ENCODE measurements around the gene C7orf25.

DNA sequence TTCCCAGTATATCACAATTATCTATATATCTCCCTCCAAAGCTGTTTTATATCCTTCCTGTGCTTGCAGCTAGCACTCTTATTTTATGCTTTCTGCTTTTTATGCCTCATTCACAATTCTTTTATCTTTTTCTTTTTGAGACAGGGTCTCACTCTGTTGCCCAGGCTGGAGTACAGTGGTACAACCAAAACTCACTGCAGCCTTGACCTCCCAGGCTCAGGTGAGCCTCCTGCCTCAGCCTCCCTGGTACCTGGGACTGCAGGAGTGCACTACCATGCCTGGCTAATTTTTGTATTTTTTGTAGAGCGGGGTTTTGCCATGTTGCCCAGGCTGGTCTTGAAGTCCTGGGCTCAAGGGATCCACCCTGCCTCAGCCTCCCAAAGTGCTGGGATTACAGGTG, 5.7 kb downstream of the C7orf25 start:
- TF ChIP-seq, protein P1, sequence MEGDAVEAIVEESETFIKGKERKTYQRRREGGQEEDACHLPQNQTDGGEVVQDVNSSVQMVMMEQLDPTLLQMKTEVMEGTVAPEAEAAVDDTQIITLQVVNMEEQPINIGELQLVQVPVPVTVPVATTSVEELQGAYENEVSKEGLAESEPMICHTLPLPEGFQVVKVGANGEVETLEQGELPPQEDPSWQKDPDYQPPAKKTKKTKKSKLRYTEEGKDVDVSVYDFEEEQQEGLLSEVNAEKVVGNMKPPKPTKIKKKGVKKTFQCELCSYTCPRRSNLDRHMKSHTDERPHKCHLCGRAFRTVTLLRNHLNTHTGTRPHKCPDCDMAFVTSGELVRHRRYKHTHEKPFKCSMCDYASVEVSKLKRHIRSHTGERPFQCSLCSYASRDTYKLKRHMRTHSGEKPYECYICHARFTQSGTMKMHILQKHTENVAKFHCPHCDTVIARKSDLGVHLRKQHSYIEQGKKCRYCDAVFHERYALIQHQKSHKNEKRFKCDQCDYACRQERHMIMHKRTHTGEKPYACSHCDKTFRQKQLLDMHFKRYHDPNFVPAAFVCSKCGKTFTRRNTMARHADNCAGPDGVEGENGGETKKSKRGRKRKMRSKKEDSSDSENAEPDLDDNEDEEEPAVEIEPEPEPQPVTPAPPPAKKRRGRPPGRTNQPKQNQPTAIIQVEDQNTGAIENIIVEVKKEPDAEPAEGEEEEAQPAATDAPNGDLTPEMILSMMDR (IDR thresholded peaks at IDR 0.05; ENCODE audit: low read depth, low read length): no peak
- TF ChIP-seq POLR2A (IDR thresholded peaks at IDR 0.05; ENCODE audit: extremely low read depth, insufficient read length) (no peak), MYC (IDR thresholded peaks at IDR 0.05; ENCODE audit: low read depth, low read length) (no peak)
